ENCODE results near the gene RASA2.
A peak's percentile ranks its signal among the peaks of the same experiment; 100 is the strongest.
"Not testable (repeated sequence)": the region's sequence is repeated elsewhere in the genome, so short reads cannot be mapped to it uniquely, and the experiment has no call there.

The RASA2 gene

DNA sequence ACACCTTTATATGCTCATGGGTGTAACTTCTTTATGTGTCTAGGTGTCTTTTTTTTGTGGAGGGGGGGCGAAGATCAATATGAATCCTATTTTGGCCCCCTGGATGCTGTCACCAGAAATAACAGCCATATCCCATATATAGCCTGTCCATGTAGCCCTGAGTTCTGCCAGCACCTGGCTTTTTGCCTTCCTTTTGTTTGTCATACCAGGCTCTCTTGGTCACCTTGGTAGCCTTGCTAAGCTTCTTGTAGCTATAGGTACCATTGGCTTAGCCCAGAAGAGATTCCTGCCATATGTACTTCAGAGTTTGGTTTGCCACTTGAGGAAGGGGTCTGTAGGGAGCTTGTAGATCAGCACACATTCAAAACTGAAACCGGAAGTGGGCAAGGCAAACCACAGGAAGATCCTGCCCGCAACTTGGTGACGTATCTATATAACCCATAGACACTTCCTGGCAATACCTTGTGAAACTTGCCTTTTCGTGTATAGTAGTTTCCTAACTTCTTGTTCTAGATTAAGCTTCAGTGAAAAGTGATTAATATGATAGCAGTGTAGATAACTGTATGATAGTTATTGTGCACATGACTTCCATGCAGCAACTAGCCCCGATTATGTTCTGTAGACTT lies 11.9 kb downstream of the RASA2 start:
- no peak for DNase-seq

DNA sequence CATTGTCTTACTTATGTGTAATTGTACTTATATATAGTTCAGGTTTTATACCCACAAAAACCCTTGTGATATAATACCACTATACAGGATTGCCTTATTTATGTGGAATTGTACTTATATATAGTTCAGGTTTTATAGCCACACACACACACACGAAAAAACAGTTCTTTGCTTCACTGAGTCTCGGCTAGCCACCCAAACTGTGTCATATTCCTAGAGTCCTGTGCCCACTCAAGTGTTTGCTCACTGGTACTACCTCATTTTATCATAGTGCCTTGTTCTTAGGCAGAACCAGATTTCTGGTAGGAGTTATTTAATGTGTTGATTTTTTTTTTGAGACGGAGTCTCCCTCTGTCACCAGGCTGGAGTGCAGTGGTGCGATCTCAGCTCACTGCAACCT lies 12.5 kb downstream of the RASA2 start:
- no peak for DNase-seq

DNA sequence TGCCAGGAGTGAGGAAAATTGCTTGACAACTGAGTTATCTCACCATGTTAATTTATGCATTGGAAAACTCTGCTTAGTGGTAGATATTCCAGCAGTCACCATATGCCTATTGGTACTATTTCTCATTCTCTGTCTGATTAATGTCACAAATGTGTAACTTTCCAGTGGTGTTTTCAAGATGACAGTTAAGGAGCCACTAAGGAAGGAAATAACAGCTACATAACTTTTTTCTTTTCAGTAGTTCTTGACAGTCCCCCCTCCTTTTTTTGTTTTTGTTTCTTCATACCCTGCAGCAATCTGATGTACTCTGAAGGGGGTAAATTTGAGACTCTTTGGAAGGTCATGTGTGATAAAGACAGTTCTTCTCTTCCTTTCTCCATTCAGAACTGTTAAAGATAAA lies 13.1 kb downstream of the RASA2 start:
- DNase-seq, result no peak

DNA sequence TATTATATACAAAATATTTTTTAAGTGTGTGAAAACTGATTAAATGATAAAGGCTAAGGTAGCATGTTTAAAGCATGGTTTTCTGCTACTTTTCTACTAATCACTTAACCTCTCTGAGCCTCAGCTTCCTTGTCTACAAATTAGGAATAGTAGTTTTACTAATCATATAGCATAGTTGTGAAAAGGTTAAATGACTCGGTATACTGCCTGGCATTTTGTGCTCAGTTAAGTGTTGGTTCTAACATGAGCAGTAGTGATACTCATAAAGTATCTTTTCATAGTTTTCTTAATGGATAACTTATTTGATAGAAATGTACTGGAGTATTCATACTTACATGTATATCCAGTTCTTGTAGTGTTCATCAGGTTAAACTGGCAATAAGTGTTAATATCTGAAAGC lies 13.6 kb downstream of the RASA2 start:
- DNase-seq, result no peak

DNA sequence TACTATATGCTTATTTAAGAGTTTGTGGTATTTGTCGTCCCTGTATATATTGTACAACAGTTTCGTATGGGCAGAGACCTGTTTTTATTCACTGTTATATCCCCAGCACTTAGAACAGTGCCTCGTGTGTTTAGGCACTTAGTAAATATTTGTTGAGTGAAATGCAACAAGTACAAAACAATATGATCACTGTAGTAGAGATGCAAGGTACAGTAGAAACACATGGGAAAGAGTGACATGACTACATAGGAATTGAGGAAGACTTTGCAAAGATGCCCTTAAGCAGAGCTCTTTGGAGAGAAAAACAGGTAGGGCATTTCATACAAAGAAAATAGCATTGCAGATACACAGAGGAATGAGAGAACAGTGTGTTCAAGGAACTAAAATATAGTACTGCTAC lies 18.3 kb downstream of the RASA2 start:
- no peak for DNase-seq

DNA sequence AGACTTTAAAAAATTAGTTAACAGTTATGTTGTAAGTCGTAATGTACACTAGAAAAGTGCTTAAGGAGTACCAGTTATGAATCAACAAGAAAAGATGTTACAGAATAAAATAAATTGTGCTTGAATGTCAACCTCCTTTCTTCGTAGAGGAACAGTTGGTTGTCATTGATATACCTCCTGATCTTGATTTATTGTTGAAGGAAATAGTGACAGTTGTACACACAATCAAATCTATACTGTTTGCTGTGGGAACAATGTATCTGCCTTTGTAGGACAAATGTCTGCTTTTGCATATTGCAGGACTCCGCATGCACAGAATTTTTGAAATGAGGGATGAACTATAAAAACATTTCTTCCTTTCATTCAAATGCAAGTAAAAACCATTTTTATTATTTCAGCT lies 19.2 kb downstream of the RASA2 start:
- no peak for DNase-seq

DNA sequence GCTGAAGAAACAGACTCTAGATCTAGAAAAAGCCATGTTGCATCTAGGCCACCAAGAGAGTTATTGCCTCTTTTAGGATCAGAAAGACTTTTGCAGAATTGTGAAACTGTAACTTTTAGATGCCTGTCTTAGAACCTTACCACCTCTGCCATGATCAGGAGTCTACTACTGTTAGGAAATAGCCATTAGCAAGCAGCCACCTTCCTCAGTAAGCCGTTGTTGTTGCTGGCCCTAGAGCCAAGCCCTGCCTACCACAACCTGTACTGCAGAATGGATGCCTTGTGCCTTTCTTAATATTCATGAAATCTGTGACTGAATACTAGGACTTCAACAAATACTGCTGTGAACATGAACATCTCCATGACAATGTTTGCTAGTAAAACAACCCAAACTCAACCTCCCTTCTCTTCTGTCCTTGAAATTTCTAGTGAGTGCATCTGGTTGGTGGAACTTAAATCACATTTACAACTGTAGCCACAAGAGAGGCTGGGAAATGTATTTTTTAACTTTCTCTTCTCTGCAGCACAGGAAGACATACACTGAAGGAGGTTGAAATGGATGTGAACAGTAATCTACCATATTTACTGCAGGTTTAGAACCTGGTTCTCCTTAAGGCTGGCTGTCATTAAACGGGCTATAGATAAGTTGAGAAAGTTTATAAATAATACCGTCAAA lies 20.7 kb downstream of the RASA2 start:
- DNase-seq, result no peak

DNA sequence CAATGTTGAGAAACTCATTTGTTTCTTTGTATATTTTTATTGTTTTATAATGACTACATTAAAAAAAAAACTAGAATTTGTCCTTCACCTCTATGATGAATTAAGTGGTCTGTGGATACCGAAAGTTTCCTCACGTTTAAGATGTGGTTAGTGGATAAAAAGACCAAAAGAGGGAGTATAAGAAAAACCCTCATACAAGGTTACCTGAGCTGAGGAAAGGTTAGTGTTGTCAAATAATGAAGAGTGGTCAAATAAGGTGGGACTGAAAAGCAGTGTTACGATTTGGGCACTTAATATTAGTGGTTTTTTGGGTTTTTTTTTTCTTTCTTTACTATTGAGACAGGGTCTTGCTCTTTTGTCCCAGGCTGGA lies 21.2 kb downstream of the RASA2 start:
- DNase-seq, result no peak

DNA sequence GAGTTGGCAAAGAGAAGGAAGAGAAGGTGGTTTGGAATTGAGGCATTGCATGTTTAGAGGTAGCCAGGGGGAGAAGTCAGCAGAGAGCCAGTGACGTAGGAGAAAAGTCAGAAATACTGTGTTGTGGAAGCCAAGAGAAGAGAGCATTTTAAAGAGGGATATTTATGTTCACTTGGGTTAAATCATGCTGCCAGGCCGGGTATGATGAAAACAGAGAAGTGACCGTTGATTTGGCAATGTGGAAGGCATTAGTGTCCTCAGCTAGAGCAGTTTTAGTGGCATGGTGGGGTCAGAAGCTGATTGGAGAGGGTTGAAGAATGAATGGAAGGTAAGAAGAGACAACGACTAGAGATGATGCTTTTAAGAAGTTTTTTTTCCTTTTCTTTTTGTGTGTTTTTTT lies 24.5 kb downstream of the RASA2 start:
- DNase-seq, result no peak

DNA sequence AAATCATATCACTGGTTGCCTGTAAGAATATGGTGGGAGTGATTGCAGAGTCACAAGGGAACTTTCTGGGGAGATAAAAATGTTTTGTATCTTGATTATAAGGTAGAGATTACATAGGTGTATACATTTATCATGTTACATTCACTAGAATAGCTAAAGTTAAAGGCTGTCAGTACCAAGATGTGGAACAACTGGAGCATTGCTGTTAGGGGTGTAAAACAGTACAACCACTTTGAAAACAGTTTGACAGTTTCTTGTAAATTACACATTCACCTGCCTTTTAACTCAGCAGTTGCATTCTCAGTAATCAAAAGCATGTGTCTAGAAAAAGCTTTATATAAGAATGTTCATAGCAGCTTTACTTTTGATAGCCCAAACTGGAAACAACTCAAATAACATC lies 27.6 kb downstream of the RASA2 start:
- no peak for DNase-seq

DNA sequence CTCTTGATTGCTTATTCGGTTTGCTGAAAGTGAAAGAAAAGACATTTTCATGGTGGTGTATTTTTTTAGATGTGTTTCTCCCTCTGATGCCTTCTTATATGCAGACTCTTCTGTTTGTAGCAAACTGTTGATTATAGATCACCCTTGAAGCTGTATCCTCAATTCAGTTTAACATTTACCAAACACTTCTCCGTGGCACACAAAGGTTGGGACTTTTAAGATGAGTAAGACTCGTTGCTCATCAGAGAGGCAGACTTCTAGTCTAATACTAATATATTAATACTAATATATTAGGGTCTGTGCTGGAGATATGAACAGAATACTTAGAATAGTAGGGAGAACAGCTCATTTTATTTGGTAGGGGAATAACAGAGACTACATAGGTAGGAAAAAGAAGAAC lies 32.8 kb downstream of the RASA2 start:
- DNase-seq, result no peak

DNA sequence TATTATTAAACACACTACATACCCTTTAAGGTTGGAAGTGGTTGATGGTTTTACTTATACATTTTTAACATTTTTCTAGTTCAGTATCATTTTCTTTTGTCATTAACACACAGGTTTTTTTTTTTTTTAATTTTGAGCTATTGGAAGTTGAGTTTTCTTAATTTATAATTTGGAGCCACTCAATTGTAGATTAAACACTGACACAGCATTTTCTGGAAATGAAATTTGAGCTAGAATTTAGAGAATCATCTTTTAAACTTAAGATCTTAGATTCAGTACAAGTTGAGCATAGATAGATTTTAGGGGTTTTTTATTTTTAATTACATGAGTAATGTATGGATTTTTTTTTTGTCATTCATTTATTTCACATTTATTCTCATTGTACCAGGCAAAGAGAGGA lies 35.0 kb downstream of the RASA2 start:
- no peak for DNase-seq

DNA sequence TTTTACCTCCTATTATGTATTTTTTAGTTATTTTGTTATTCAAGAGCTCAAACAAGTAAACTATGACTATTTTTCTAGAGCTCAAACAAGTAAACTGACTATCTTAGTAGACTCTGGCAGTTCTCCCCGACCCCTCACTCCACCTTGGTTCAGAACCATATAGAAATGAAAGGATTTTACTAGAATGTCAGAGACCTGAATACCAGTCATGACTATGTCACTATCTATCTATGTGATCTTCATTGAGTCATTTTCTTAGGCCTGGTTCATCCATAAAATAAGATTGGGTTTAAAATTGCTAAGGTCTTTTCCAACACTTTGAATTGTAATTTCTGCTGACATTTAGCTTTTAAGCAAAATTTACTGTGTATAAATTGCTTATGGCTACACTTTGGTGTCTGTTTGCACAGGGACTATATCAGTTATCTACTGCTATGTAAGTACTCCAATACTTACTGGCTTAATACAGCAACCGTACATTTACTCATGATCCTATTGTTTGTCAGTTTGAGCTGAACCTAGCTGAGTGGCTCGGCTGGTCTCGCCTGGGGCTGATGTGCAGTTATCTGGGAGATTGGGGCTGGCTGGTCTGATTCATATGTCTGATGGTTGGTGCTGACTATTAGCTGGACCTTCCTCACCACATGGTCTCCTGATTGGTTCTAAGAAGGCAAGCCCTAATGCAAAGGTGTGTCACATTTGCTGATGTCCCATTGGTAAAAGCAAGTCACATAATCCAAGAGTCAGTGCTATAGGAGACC lies 37.0 kb downstream of the RASA2 start:
- DNase-seq, result peak; percentile 3

DNA sequence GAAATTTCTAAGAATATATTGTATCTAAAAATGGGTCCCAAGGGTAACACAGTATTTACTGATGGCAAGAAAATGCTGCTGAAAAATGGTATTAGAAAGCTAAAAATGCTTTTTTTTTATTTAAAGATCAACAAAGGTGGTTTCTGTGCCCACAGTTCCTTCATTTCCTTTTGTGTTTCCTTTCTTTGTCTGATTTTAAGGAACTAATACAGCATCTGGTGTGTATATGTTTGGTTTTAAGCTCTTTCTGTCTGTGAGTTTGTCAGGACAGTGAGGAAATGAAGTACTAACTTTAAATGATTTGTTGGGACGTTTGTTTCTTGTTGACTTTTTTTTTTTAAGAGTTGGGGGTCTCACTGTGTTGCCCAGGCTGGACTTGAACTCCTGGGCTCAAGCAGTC lies 38.2 kb downstream of the RASA2 start:
- DNase-seq, result no peak

DNA sequence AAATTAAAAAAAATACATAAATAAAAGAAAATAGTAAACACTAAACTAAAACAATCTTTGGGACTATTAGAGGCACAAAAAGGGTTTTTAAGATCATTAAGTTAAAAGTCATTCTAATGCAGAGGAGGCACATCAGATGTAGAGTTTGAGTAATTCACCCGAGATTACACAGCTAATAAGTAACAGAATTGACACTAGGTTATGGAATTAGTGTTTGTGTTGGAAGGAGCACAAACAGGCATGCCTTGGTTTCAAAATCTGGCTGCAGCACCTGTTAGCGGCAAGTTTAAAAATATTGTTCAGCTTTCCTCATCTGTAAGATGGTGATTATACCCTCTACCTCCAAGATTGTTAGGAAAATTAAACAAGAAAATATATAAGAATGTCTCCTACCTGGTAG lies 39.0 kb downstream of the RASA2 start:
- no peak for DNase-seq

DNA sequence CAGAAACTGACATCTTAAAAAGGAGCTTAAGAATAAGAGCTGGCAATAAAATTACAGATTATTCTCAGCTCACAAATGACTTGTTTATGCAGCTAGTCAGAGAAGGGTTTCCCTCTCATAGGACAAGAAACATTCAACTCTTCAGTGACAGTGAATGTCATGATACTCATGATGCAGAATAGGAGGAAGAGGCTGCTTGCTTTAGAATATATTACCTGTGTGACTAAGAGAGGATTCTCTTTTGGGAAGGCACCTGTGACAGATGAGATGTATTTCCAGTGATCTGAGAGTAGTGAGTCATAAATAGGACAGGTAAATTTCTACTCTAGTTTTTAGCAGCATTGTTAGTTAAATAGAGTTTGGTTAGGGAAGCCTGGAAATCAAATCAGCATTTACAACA lies 39.9 kb downstream of the RASA2 start:
- no peak for DNase-seq

DNA sequence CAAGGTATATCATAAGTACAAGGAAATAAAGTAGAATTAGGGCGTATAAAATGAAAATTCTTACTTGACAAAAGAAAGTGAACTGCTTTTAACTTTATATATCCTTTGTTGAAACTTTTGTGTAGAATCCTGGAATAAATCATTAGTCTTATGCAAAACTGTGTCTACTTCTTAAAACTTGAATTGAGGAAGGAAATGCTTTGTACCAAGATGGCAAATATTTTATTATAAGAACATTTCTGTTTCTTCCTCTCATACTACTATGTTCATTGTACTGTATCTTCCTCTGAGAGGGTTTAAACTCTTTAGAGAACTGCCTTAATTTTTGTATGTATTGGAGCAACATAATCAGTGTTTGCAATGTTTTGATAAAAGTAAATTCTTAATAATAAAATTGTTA lies 42.0 kb downstream of the RASA2 start:
- DNase-seq, result no peak

DNA sequence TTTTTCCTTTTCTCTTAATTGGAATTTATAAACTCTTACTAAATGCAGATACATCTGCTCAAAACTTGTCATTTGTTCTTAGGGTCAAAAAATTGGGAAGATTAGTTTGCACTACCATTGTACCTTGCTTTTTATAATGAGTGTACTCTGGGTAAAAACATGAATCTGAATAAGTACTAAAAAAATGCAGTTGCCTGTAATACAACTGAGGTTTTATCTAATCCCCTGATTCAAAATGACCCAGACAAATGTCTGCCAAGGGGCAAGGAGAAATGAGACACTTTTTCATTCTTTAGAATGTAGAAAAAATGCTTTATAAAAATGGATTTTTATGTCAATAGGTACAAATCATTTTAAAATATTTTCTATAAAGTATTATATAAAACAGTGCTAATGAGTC lies 42.4 kb downstream of the RASA2 start:
- DNase-seq, result no peak

DNA sequence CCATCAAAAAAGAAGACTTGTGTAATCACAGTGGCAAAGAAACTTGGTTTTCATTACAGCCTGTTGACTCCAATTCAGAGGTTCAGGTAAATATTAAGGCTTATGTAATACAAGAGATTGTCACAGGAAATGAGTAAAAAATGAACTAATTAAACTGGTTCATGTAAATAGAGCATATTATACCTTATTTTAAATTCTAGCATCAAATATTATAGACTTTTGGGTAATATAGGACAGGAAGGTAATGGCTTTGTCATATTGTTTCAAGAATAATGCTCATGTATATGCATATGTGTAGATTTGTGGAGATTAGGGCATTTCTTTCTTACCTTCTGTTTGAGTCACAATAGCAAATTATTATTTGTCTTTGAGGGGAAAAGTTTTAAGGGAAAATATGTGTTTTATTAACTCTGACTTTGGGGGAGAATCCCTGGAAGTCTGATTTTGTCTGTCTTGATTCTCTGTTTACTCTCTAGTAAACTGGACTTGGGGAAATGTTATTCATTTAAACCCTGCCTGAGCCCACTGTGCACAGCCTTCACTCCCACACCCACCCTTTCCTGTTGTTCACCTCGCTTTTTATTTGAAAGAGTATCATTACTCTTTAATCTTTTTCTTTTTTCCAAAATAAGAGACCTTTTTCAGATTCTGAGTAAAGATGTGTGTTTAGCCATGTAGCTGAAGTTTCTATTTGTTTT lies 43.0 kb downstream of the RASA2 start:
- peak; percentile 50 for DNase-seq

DNA sequence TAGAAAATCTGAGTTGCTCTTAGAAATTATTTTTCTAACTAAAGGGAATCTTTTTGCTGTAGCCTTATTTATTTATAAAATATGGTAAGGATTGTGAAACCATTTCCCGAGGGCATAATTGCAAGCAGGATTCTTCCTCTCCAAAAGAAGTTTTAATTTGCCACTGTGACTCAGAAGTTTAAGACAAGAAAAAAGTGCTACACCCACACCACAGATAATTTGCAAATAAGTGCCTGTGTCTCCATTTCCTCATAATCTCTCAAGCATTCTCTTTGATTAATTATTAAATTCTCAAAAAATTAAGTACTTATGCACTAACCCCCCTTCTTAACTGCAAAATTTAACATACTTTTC lies 43.6 kb downstream of the RASA2 start:
- DNase-seq, result peak; percentile 64

DNA sequence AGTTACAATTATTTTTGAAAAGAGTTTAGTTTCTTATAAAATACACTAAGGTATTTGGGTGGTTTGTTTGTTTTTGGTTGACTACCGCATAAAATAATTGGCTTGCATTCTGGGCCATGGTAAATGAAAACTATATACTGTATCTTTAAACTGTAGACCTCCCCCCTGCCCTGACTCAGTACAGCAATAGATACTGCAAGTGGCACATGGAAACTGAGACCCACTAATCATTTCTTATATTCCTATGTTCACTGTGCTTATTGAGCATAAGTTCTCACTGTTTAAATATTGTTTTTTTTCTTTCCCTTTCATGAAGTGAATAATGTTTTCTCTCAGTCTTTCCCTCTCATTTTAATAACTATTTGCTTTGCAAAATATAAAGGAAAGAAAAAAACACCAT lies 45.8 kb downstream of the RASA2 start:
- no peak for DNase-seq

DNA sequence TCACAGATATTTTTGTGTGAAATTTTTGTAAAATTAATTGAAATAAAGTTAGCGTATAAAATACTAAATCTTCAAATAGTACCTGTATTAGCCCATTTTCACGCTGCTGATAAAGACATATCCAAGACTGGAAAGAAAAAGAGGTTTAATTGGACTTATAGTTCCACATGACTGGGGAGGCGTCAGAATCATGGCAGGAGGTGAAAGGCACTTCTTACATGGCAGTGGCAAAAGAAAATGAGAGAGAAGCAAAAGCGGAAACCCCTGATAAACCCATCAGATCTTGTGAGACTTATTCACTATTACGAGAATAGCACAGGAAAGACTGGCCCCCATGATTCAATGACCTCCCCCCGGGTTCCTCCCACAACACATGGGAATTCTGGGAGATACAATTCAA lies 49.2 kb downstream of the RASA2 start:
- DNase-seq, result not testable (repeated sequence)

DNA sequence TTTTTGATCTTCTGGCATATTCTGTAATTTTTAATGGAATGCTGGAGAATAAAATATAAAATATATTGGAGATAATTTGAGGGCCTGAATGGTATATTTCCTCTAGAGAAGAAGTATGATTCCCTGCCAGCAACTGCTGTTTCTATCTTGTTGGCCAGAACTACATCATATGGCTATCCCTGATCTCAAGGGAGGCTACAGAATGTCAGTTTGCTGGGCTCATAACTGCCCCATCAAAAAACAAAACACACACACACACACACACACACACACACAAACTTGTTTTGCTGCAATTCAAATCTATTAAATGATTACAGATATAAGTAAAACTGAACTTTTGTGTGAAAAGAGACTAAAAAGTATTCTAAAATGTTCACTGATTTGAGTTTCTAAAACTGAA lies 51.0 kb downstream of the RASA2 start:
- no peak for DNase-seq
